H9 (cell line): ENCODE measurements around the gene CDH22. TPM values are rescaled to one million over a fixed set of nuclear protein-coding genes. Genes with fewer than 3 reads are reported as not detected.

Experiments used
- DNase-seq: peaks from one replicate; pipeline ENCODE4 v3.0.0-alpha.2; 2017
- H2AFZ ChIP-seq: one replicate; pipeline ENCODE4 v1.6.1; 2013; ENCODE audit warnings: mild to moderate bottlenecking, low read length, control low read depth, moderate library complexity
- H2AK5ac ChIP-seq: 2 replicates; pipeline ENCODE4 v1.6.1; 2013; ENCODE audit warnings: low read length, control low read depth, mixed read lengths; ENCODE audit not compliant: insufficient read length
- H2BK120ac ChIP-seq: one replicate; pipeline ENCODE4 v1.6.1; 2013; ENCODE audit warnings: low read depth, mild to moderate bottlenecking, low read length, control low read depth, inconsistent platforms; ENCODE audit not compliant: poor library complexity, severe bottlenecking
- H2BK12ac ChIP-seq: 2 replicates; pipeline ENCODE4 v1.6.1; 2013; ENCODE audit warnings: low read length, control low read depth, mixed read lengths, low read depth; ENCODE audit not compliant: insufficient read length
- H2BK15ac ChIP-seq: 2 replicates; pipeline ENCODE4 v1.6.1; 2013; ENCODE audit warnings: low read depth, low read length, control low read depth
- H2BK20ac ChIP-seq: one replicate; pipeline ENCODE4 v1.6.1; 2013; ENCODE audit warnings: low read depth, mild to moderate bottlenecking, low read length, control low read depth, inconsistent platforms; ENCODE audit not compliant: poor library complexity, severe bottlenecking
- H2BK5ac ChIP-seq: 2 replicates; pipeline ENCODE4 v1.6.1; 2013; ENCODE audit warnings: low read length, control low read depth, mixed read lengths; ENCODE audit not compliant: insufficient read length
- H3K14ac ChIP-seq: 2 replicates; pipeline ENCODE4 v1.6.1; 2013; ENCODE audit warnings: low read length, control low read depth; ENCODE audit not compliant: insufficient read depth
- H3K18ac ChIP-seq: 2 replicates; pipeline ENCODE4 v1.6.1; 2013; ENCODE audit warnings: low read depth, mild to moderate bottlenecking, mixed read lengths, low read length, control low read depth; ENCODE audit not compliant: insufficient read length
- H3K23ac ChIP-seq: 2 replicates; pipeline ENCODE4 v1.6.1; 2013; ENCODE audit warnings: low read length, control low read depth, mixed read lengths, low read depth; ENCODE audit not compliant: insufficient read length
- H3K23me2 ChIP-seq: 2 replicates; pipeline ENCODE4 v1.6.1; 2013; ENCODE audit warnings: low read depth, mild to moderate bottlenecking, mixed read lengths, low read length, control low read depth; ENCODE audit not compliant: insufficient read length, poor library complexity, severe bottlenecking
- H3K27ac ChIP-seq: 2 replicates; pipeline ENCODE4 v1.5.1; 2013; ENCODE audit warnings: low read length, control low read depth, mixed read lengths, low read depth; ENCODE audit not compliant: insufficient read length
- H3K27me3 ChIP-seq: 2 replicates; pipeline ENCODE4 v1.6.1; 2013; ENCODE audit warnings: low read length, control low read depth, inconsistent platforms; ENCODE audit not compliant: insufficient read depth
- H3K4ac ChIP-seq: 2 replicates; pipeline ENCODE4 v1.6.1; 2013; ENCODE audit warnings: low read depth, mild to moderate bottlenecking, control low read depth, inconsistent platforms, low read length, moderate library complexity
- H3K4me1 ChIP-seq: 2 replicates; pipeline ENCODE4 v1.6.1; 2013; ENCODE audit warnings: low read length, control low read depth, inconsistent platforms; ENCODE audit not compliant: insufficient read depth
- H3K4me2 ChIP-seq: 2 replicates; pipeline ENCODE4 v1.6.1; 2013; ENCODE audit warnings: low read length, control low read depth, mixed read lengths; ENCODE audit not compliant: insufficient read length, insufficient read depth
- H3K56ac ChIP-seq: 2 replicates; pipeline ENCODE4 v1.6.1; 2013; ENCODE audit warnings: low read depth, mild to moderate bottlenecking, mixed read lengths, low read length, control low read depth; ENCODE audit not compliant: insufficient read length
- H3K79me1 ChIP-seq: 2 replicates; pipeline ENCODE4 v1.6.1; 2013; ENCODE audit warnings: low read depth, mild to moderate bottlenecking, moderate library complexity, low read length, control low read depth, inconsistent platforms; ENCODE audit not compliant: insufficient read depth, poor library complexity, severe bottlenecking
- H3K79me2 ChIP-seq: 2 replicates; pipeline ENCODE4 v1.6.1; 2013; ENCODE audit warnings: low read length, control low read depth, inconsistent platforms; ENCODE audit not compliant: insufficient read depth
- H3K9ac ChIP-seq: 2 replicates; pipeline ENCODE4 v1.6.1; 2013; ENCODE audit warnings: low read length, control low read depth, mixed read lengths; ENCODE audit not compliant: insufficient read length; ENCODE audit errors: extremely low read depth
- H3K9me3 ChIP-seq: one replicate; pipeline ENCODE4 v1.6.1; 2013; ENCODE audit warnings: low read depth, low read length, inconsistent platforms; ENCODE audit not compliant: control insufficient read depth
- H3T11ph ChIP-seq: one replicate; pipeline ENCODE4 v1.6.1; 2013; ENCODE audit warnings: mild to moderate bottlenecking, low read length, control low read depth, inconsistent platforms
- H4K20me1 ChIP-seq: one replicate; pipeline ENCODE4 v1.6.1; 2013; ENCODE audit not compliant: control insufficient read depth, insufficient read length, insufficient read depth
- H4K5ac ChIP-seq: 2 replicates; pipeline ENCODE4 v1.6.1; 2013; ENCODE audit warnings: low read depth, mild to moderate bottlenecking, mixed read lengths, low read length, control low read depth; ENCODE audit not compliant: insufficient read length
- H4K8ac ChIP-seq: replicated peaks from 2 replicates; pipeline ENCODE4 v1.6.1; 2013; ENCODE audit warnings: low read length, control low read depth, mixed read lengths, low read depth; ENCODE audit not compliant: insufficient read length
- H4K91ac ChIP-seq: 2 replicates; pipeline ENCODE4 v1.6.1; 2013; ENCODE audit warnings: low read depth, mild to moderate bottlenecking, moderate library complexity, mixed read lengths, low read length, control low read depth; ENCODE audit not compliant: insufficient read length
- H3K27ac Mint-ChIP-seq, 3 experiments: 2 replicates in 2 of 3; 3 replicates in 1 of 3; pipeline ENCODE4 v1.8.0; 2020 to 2021; ENCODE audit warnings: mixed read lengths in 3 of 3, mild to moderate bottlenecking in 1 of 3, moderate library complexity in 1 of 3
- H3K27me3 Mint-ChIP-seq: 2 replicates; pipeline ENCODE4 v1.8.0; 2021; ENCODE audit warnings: low read depth, mild to moderate bottlenecking, moderate library complexity, mixed read lengths
- H3K36me3 Mint-ChIP-seq, 3 experiments: 2 replicates in 2 of 3; 3 replicates in 1 of 3; pipeline ENCODE4 v1.8.0; 2020 to 2021; ENCODE audit warnings: low read depth in 3 of 3, mixed read lengths in 3 of 3; ENCODE audit not compliant: insufficient read depth in 1 of 3
- H3K4me1 Mint-ChIP-seq, 2 experiments: 2 replicates each; pipeline ENCODE4 v1.8.0; 2020; ENCODE audit warnings: mixed read lengths in 2 of 2
- H3K4me3 Mint-ChIP-seq, 2 experiments: 2 replicates in 1 of 2; 3 replicates in 1 of 2; pipeline ENCODE4 v1.8.0; 2020 to 2021; ENCODE audit warnings: mild to moderate bottlenecking in 2 of 2, mixed read lengths in 2 of 2, moderate library complexity in 1 of 2
- H3K9me3 Mint-ChIP-seq, 2 experiments: 2 replicates in 1 of 2; 3 replicates in 1 of 2; pipeline ENCODE4 v1.8.0; 2020; ENCODE audit warnings: mild to moderate bottlenecking in 2 of 2, mixed read lengths in 2 of 2, moderate library complexity in 1 of 2
- WGBS: extraction: QIAGEN DNeasy Blood & Tissue Kit; methylation state at CpG from one replicate; pipeline ENCODE4 v1.1.7; 2013; ENCODE audit warnings: missing lambda C conversion rate, low lambda C conversion rate, mixed read lengths; ENCODE audit not compliant: insufficient read length; ENCODE audit errors: extremely low coverage; 5-methylcytosine and 5-hydroxymethylcytosine counted together
- total RNA-seq: library from RNA; stranded (reverse); gene quantifications from 2 replicates; pipeline ENCODE4 v1.2.1, GENCODE V29; 2021
- TF ChIP-seq, protein P1 (sequence below): fragments of 200-600 bp; sonication (generic); conservative IDR thresholded peaks from 3 replicates; pipeline ENCODE4 v1.8.0; 2021; ENCODE audit warnings: antibody characterized with exemption, mild to moderate bottlenecking

CDH22 gene
- total RNA-seq, 1 experiment from 2014 or later: not detected

DNA sequence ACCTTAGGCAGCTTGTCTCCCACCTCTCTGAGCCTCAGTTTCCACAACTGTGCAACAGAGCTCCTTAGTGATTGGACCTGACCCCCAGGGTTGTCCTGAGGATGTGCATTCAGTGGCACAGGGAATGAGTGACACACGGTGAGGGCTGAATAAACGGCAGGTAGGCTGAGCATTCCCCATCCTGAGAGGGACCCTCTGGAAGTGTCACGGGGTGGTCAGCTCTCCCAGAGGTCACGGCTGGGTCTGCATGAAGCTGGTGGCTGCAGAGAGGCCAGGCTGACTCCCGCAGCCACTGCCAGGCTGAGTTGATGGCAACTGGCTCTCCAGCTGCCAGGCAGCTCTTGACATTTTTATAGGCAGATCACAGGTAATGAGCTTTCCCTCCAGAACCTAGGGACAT is 147.6 kb downstream of the CDH22 start:
- Mint-ChIP-seq H3K9me3 (no peaks in the 10 kb centered on the region; a peak in 2 of 5 replicates), H3K4me1 (peaks cover 0 to 15% of the 10 kb centered on the region in 2 experiments; a peak in 2 of 4 replicates), H3K36me3 (no peaks in the 10 kb centered on the region), H3K27ac (no peak overlapping the region), H3K27me3 (peaks cover 20% of the 10 kb centered on the region), H3K4me3 (no peak overlapping the region)
- no peak overlapping the region for H3K14ac ChIP-seq
- no peak overlapping the region for H3K23ac ChIP-seq
- H3K79me1 ChIP-seq: no peaks in the 10 kb centered on the region
- H3T11ph ChIP-seq: no peak overlapping the region
- no peak overlapping the region for H3K56ac ChIP-seq
- H3K4me2 ChIP-seq: no peak overlapping the region
- no peak overlapping the region for H2BK15ac ChIP-seq
- no peaks in the 10 kb centered on the region for H4K20me1 ChIP-seq
- H3K4me1 ChIP-seq: no peaks in the 10 kb centered on the region
- H2AK5ac ChIP-seq: no peak overlapping the region
- H2BK20ac ChIP-seq: no peak overlapping the region
- no peaks in the 10 kb centered on the region for H3K27me3 ChIP-seq
- H2AFZ ChIP-seq: no peak overlapping the region
- no peaks in the 10 kb centered on the region for H3K23me2 ChIP-seq
- H4K8ac ChIP-seq: no peak overlapping the region
- no peak overlapping the region for H3K27ac ChIP-seq
- no peak overlapping the region for H3K18ac ChIP-seq
- H4K5ac ChIP-seq: no peak overlapping the region
- WGBS: no CpG with 5 or more reads among the region's 5 CpGs
- H2BK120ac ChIP-seq: no peak overlapping the region
- TF ChIP-seq, protein P1, sequence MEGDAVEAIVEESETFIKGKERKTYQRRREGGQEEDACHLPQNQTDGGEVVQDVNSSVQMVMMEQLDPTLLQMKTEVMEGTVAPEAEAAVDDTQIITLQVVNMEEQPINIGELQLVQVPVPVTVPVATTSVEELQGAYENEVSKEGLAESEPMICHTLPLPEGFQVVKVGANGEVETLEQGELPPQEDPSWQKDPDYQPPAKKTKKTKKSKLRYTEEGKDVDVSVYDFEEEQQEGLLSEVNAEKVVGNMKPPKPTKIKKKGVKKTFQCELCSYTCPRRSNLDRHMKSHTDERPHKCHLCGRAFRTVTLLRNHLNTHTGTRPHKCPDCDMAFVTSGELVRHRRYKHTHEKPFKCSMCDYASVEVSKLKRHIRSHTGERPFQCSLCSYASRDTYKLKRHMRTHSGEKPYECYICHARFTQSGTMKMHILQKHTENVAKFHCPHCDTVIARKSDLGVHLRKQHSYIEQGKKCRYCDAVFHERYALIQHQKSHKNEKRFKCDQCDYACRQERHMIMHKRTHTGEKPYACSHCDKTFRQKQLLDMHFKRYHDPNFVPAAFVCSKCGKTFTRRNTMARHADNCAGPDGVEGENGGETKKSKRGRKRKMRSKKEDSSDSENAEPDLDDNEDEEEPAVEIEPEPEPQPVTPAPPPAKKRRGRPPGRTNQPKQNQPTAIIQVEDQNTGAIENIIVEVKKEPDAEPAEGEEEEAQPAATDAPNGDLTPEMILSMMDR: no peak
- no peak for DNase-seq
- H2BK5ac ChIP-seq: no peak overlapping the region
- H3K9me3 ChIP-seq: no peaks in the 10 kb centered on the region
- no peak overlapping the region for H2BK12ac ChIP-seq
- no peak overlapping the region for H4K91ac ChIP-seq
- H3K79me2 ChIP-seq: no peaks in the 10 kb centered on the region
- H3K4ac ChIP-seq: no peak overlapping the region
- H3K9ac ChIP-seq: no peak overlapping the region
